GM20431 (cell line): ENCODE measurements around the gene IWS1.
"Not testable (repeated sequence)": the region's sequence is repeated elsewhere in the genome, so short reads cannot be mapped to it uniquely, and the experiment has no call there.

Experiments used
- in situ Hi-C: fragments of 300-500 bp; cut with MseI, MboI; formaldehyde crosslinking; loops from one replicate; pipeline ENCODE4 v1.15.0; 2020; ENCODE audit warnings: low sequenced_read_pairs; ENCODE audit not compliant: unreplicated experiment

IWS1 gene

GRCh38 chr2:127561371-127561770 lies 35.1 kb upstream of the IWS1 start:
- in situ Hi-C loops: no loop called here

- in situ Hi-C loops: no loop called here
These were observed 34.6 kb upstream of the IWS1 start for GRCh38 chr2:127560931-127561280.

GRCh38 chr2:127560201-127560930 lies 34.1 kb upstream of the IWS1 start:
- in situ Hi-C loops: no loop called here

- in situ Hi-C loops: no loop called here
These were observed 33.2 kb upstream of the IWS1 start for GRCh38 chr2:127559454-127559853.

- in situ Hi-C loops: no loop called here
These were observed 32.6 kb upstream of the IWS1 start for GRCh38 chr2:127558911-127559310.

GRCh38 chr2:127552846-127553245 lies 26.6 kb upstream of the IWS1 start:
- in situ Hi-C loops: no loop called here

GRCh38 chr2:127552336-127552735 lies 26.0 kb upstream of the IWS1 start:
- in situ Hi-C loops: no loop called here

- in situ Hi-C loops: no loop called here
These were observed 25.1 kb upstream of the IWS1 start for GRCh38 chr2:127551221-127551930.

- in situ Hi-C loops: no loop called here
These were observed 20.5 kb upstream of the IWS1 start for GRCh38 chr2:127546797-127547196.

- in situ Hi-C loops: no loop called here
These were observed 19.5 kb upstream of the IWS1 start for GRCh38 chr2:127545796-127546195.

- in situ Hi-C loops: no loop called here
These were observed 18.9 kb upstream of the IWS1 start for GRCh38 chr2:127545189-127545588.

- in situ Hi-C loops: not testable (repeated sequence)
These were observed 16.8 kb upstream of the IWS1 start for GRCh38 chr2:127543013-127543501.

- in situ Hi-C loops: no loop called here
These were observed 15.9 kb upstream of the IWS1 start for GRCh38 chr2:127542231-127542630.

GRCh38 chr2:127541809-127542208 lies 15.5 kb upstream of the IWS1 start:
- in situ Hi-C loops: no loop called here

- in situ Hi-C loops: no loop called here
These were observed 11.4 kb upstream of the IWS1 start for GRCh38 chr2:127537644-127538043.

- in situ Hi-C loops: no loop called here
These were observed 10.6 kb upstream of the IWS1 start for GRCh38 chr2:127536707-127537541.

GRCh38 chr2:127535918-127536317 lies 9.6 kb upstream of the IWS1 start:
- in situ Hi-C loops: no loop called here

- in situ Hi-C loops: no loop called here
These were observed 9.2 kb upstream of the IWS1 start, which contains the start of gene MYO7B for GRCh38 chr2:127535422-127535901. Gene MYO7B, plus strand, starts transcription at chr2:127535683. Its CDS starts 24,040 bp downstream, at chr2:127559723.

GRCh38 chr2:127532296-127532695 lies 6.0 kb upstream of the IWS1 start:
- in situ Hi-C loops: no loop called here

- in situ Hi-C loops: no loop called here
These were observed 4.9 kb upstream of the IWS1 start for GRCh38 chr2:127531221-127531648.
